HuH-7 (cell line): ENCODE results near the gene DYNLT5.
"Not testable (repeated sequence)": the region's sequence is repeated elsewhere in the genome, so short reads cannot be mapped to it uniquely, and the experiment has no call there.

Experiments
- DNase-seq: peaks from one replicate; pipeline ENCODE4 v3.0.0; 2011; ENCODE audit warnings: low spot score

The DYNLT5 gene

DNA sequence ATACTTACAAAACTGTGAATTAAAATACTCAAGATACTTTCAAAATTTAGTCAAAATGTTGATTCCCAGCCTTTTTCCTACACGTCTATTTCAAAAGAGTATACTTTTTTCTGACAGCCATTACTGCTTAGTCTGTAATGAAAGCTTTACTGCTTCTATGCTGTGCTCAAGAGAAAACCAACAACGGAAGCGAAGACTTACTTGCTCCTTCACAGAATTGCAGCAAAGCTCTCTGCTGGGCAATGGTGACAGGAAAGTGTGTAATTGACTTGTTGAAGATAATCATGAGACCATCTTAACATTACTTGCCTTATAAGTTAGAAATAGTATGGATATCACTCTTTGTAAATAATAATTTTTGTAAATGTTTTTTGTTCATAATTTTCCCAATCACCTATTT is 1.7 kb upstream of the DYNLT5 start:
- DNase-seq, result no peak

DNA sequence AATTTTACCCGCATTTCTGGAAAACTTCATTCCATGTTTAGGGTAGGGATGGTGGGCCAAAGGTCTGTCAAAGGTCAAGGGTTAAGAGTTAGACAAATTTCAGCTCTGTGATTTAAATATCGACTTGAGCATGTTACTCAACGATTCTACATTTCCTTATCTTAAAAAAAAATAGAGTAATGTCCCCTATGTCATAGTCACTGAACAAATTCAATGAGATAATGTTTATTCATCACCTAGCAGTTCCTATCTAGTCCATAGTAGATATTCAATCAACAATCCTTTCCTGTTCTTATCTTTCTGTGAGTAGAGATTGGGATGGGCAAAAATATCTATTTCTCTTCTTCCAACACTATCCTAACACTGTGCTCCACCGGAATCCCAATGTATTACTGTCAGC is 1.1 kb upstream of the DYNLT5 start:
- DNase-seq, result no peak

DNA sequence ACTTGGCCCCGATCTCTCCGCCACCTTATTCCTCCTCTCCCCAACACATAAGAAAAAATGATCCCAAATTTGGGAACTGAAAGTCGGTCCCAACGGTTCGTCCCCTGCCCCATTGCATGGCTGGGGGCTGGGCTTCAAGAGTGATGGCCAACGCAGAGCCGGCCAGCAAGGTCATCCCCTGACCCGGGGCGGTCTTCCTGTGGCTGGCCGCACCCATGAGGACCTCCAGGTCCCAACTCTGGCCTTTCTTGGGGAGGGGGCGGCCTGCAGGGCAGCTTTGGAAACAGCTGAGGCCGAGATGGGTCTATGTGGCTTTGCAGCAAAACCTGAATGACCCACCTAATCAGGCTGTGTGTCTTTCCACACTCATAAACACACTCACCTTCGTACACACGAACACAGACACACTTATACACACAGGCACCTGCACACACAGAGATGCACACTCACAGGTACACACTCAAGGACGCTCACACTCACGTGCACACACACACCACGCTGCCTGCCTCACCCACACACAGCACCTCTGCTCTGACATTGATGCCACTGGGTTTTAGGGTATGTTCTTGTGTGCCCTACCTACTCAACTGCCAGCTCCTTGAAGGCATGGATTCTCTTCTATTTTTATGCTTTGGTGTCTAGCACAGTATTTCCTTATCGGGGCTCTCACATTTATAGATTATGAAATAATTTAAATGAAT is 562 bp downstream of the DYNLT5 start:
- no peak for DNase-seq

DNA sequence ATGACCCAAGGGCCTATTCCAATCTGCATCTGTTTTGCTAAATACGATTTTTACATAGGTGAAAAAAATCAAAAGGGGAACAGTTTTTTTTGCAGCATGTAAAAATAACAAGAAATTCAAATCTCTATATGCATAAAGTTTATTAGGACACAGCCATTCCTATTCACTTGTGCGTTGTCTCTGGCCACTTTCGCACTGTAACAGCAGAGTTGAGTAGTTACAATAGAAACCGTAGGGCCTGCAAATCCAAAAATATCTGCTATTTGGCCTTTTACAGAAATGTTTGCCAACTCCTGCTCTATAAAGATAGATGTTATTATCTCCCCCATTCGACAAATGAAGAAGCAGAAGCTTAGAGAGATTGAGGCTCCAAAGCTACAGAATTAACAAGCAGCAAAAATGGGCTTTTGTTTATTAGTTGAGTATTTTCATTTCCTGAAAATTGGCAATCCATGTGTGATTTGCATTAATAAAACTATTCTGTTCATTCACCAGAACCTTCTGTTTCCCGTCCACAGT is 5.5 kb downstream of the DYNLT5 start:
- no peak for DNase-seq

- no peak for DNase-seq
Measured at GRCh38 chr1:66758241-66758755, 6.0 kb downstream of the DYNLT5 start.

- no peak for DNase-seq
Measured at GRCh38 chr1:66760506-66760905, 8.2 kb downstream of the DYNLT5 start.

DNA sequence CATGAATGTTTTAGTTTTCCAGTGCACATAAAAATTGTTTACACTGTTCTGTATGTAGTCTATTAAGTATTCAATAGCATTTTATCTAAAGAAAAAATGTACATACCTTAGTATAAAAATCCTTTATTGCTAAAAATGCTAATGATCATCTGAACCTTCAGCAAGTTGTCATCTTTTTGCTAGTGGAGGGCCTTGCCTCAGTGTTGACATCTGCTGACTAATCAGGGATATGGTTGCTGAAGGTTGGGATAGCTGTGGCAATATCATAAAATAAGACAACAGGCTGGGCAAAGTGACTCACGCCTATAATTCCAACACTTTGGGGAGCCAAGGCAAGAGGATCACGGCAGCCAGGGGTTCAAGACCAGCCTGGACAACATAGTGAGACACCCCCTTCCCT is 9.0 kb downstream of the DYNLT5 start:
- DNase-seq, result no peak

GRCh38 chr1:66764994-66765578 is 12.8 kb downstream of the DYNLT5 start:
- peak; percentile 32 for DNase-seq

DNA sequence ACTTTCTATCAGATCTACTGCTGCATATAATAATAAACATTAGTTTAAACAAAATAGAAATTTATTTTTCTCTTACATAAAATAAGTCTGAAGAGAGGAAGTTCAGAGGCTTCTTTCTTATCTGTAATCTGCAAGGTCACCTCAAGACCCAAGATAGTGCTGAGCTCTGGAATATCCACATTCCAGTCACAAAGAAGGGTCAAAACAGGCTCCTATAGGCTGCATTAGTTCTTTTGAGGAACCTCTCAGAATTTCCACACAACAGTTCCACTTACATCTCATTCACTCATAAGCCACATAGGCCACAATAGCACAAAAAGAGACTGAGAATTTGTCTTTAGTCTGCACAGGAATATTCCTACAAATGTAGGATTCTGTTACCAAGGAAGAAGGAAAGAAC is 15.4 kb downstream of the DYNLT5 start:
- DNase-seq, result no peak

GRCh38 chr1:66768965-66769364 is 16.7 kb downstream of the DYNLT5 start:
- no peak for DNase-seq

- no peak for DNase-seq
Measured at GRCh38 chr1:66769512-66770229, 17.4 kb downstream of the DYNLT5 start.

DNA sequence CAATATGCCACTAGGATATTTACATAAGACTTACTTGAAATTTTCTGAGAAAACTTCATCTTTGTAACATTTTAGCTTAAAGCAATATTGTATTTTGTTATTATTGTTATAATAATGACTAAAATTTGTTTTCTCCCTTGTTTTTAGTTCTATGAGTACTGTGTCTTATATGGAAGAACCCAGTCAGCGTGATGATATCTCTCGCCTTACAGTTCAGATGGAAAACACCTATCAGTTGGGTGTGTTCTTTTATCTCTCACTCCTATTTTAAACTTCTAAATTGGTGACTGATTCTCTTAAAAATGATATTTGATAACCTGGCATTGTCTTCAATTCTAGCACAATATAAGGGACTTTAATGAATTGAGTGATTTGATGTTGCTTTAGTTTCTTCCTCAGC is 18.0 kb downstream of the DYNLT5 start:
- no peak for DNase-seq

DNA sequence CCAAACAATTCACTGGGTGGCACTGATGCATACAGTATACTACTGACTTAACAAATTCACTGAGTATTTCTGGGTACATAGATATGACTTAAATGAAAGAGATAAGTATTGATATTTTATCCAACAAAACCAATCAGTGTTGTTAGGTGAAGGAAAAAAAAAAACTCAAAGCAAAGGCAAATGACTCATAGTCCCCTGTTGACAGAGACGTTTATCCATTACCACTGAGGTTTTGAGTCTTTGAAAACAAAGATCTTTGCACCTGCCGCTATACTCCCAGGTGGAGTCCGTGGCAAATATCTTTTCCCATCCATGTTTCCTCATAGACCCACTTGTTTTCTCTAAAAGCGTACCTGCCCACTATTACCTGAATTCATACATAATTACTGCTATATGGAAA is 18.4 kb downstream of the DYNLT5 start:
- DNase-seq, result no peak

- no peak for DNase-seq
Measured at GRCh38 chr1:66773227-66773626, 21.0 kb downstream of the DYNLT5 start.

DNA sequence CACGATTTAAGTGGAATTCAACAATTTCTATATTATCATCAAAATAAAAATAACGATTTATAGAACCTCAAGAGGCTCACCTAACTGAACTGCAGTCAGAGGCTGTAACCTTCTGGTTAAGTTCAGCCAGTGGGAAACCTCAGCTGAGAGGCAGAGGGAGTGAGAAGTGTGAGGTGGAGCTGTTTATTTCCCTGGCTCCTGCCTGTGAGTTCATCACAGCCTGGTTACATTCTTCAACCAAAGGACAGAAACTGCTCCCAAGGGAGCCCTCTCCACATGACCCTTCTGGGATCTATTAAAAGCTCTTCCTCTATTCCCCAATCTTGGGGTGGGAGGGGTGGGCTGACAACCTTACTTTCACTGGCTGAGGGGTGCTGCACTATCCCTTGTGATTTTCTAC is 22.2 kb downstream of the DYNLT5 start:
- no peak for DNase-seq

DNA sequence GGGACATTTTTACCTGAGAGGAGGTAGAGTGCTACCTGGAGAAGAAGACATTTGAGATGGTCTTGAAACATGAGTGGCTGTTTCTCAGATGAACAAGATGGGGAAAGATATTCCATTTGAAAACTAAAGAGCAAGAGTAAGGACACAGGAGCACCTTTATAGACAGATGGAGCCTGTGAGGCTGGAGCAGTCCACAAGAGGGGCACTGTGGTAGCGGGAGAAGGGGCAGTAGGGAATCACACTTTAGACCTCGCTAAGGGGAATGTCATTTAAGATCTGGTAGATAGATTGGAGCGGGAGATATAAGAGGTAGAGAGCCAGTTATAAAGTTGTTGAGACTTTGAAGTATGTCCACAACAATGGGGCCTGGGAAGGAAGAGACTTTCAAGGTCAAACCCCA is 23.4 kb downstream of the DYNLT5 start:
- no peak for DNase-seq

- no peak for DNase-seq
Measured at GRCh38 chr1:66777831-66778230, 25.6 kb downstream of the DYNLT5 start.

- DNase-seq, result no peak
Measured at GRCh38 chr1:66778266-66778665, 26.0 kb downstream of the DYNLT5 start.

DNA sequence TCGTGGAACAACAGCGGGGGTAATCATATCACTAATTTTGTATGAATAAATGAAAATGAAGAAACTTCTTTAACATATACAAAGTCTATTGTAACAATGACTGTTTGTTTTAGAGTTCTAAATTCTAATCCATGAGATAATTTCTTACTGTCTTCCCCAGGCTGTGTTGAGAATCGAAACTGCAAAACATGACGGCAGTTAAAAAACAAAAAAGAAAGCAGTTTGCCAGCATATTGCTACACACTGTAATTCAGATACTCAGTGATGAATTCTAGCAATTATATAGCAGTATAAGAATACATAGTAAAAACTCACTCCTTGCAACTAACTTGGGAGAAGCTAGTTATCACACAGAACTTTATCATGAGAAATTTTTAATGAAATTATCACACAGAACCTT is 26.7 kb downstream of the DYNLT5 start:
- no peak for DNase-seq

DNA sequence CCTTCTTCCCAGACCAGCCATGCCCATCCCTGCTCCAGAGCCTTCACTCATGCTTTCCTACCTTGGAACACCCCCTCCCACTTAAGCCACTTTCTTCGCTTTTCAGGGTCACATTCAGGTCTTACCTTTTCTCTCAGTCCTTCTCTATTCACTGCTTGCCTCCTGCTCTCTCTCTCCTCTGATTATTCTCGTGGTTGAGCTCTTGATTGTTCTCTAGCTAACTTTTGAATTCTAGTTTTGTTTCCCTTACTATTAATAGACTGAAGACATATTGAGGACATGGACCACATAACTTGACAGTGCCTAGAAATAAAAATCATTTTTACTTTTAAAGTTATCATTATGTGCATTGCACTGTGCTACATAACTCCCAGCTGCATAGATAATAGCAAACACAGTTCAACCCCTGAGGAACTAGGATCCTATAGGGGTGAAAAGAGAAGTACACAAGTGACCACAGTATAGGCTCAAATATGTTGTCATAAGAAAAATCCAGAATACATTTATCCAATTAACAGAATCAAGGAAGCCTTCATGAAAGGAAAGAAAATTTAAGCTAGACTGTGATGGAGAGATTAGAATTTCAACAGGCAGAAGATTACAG is 27.3 kb downstream of the DYNLT5 start:
- DNase-seq, result no peak

- DNase-seq, result not testable (repeated sequence)
Measured at GRCh38 chr1:66785800-66786199, 33.5 kb downstream of the DYNLT5 start.

- DNase-seq, result no peak
Measured at GRCh38 chr1:66787641-66788040, 35.4 kb downstream of the DYNLT5 start.
